Calu3 (cell line): ENCODE results near the gene TP53TG5. TPM values are rescaled to one million over a fixed set of nuclear protein-coding genes. Genes with fewer than 3 reads are reported as not detected.

Source experiments
- BruUV-seq: library from RNA; stranded (reverse); fragments of 400-500 nt; replicated peaks from 2 replicates; lab custom pipeline; 2021; lab: Mats Ljungman, UMichigan
- CTCF ChIA-PET: fragments of 300-600 bp; sonication (Branson Sonifier 250); formaldehyde crosslinking; loops from one replicate; lab custom pipeline; 2022; ENCODE audit warnings: antibody characterized with exemption; lab: Charles Lee
- DNase-seq: peaks from one replicate; pipeline ENCODE4 v3.0.0; 2022
- H3K27ac Mint-ChIP-seq: one replicate; pipeline ENCODE4 v1.8.0; 2022; ENCODE audit warnings: mixed read lengths; ENCODE audit not compliant: unreplicated experiment
- H3K27me3 Mint-ChIP-seq: one replicate; pipeline ENCODE4 v1.8.0; 2022; ENCODE audit warnings: mixed read lengths; ENCODE audit not compliant: unreplicated experiment
- H3K36me3 Mint-ChIP-seq: one replicate; pipeline ENCODE4 v1.8.0; 2022; ENCODE audit warnings: mild to moderate bottlenecking, moderate library complexity, mixed read lengths; ENCODE audit not compliant: insufficient read depth, unreplicated experiment
- H3K4me1 Mint-ChIP-seq: one replicate; pipeline ENCODE4 v1.8.0; 2022; ENCODE audit warnings: mild to moderate bottlenecking, low read depth, mixed read lengths; ENCODE audit not compliant: unreplicated experiment
- H3K4me3 Mint-ChIP-seq: one replicate; pipeline ENCODE4 v1.8.0; 2022; ENCODE audit warnings: mild to moderate bottlenecking, low read depth, moderate library complexity, mixed read lengths; ENCODE audit not compliant: unreplicated experiment
- H3K9me3 Mint-ChIP-seq: one replicate; pipeline ENCODE4 v1.8.0; 2022; ENCODE audit warnings: low read depth, mixed read lengths; ENCODE audit not compliant: unreplicated experiment
- CTCF ChIP-seq: fragments of 200-600 bp; IDR thresholded peaks from one replicate; pipeline ENCODE4 v1.8.0; 2022; ENCODE audit warnings: antibody characterized with exemption; ENCODE audit not compliant: unreplicated experiment
- intact Hi-C: fragments of 100-400 bp; cut with micrococcal nuclease; formaldehyde crosslinking; loops from one replicate; pipeline ENCODE4 v1.10.0; 2022; ENCODE audit not compliant: unreplicated experiment
- total RNA-seq: library from RNA; stranded (reverse); gene quantifications from 2 replicates; pipeline ENCODE4 v1.2.3, GENCODE V29; 2022

TP53TG5 gene
- total RNA-seq, 1 experiment from 2014 or later: 0.52 TPM

DNA sequence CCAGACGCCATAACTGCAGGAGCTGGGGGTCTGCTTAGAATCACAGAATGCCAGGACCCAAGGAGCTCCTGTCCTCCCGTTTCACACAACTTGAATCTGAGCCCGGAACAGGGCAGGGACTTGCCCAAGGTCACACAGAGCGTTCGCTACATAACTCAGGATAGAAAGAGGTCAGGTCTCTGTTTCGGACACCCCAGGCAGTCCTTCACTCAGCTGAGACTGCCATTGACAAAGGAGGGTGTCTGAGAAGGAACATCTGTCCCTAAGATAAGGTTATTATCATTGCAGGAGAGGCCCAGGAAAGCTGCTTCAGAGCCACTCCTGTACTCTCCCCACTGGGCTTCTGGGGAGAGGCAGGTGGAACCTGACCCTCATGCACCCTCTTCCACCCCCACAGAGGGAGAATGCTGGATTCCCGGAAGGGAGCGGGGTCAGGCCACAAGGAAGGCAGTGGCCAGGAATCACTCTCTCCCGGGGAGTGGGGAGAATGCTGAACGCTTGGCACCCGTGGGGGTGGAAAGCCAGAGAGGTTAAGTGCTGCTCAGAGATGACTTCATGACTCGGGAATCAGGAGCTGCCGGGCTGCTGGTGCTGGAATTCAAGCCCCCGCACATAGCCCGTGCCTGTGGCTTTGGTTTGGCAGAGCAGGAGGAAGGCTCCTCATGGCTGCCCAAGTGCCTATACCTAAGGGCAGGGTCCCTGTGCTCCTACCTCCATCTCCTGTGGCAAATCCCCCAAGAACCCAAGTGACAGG is 40.6 kb downstream of the TP53TG5 start:
- CTCF ChIA-PET: interaction anchor here (0.5 to 1.9 kb wide), 11 partner anchors 8 to 434 kb away, joined by 3 to 9 read pairs (median 4); partner anchors contain the start of genes PIGT and SYS1
- BruUV-seq: no TSS peak
- Mint-ChIP-seq H3K4me3 (peak overlapping the region; percentile 45), H3K4me1 (peaks cover 71% of the 10 kb centered on the region), H3K27me3 (no peaks in the 10 kb centered on the region), H3K27ac (peak overlapping the region; percentile 99), H3K9me3 (no peaks in the 10 kb centered on the region), H3K36me3 (peaks cover 90% of the 10 kb centered on the region)
- intact Hi-C loops: no loop called here
- no peak for TF ChIP-seq CTCF
- DNase-seq: peak; percentile 71

DNA sequence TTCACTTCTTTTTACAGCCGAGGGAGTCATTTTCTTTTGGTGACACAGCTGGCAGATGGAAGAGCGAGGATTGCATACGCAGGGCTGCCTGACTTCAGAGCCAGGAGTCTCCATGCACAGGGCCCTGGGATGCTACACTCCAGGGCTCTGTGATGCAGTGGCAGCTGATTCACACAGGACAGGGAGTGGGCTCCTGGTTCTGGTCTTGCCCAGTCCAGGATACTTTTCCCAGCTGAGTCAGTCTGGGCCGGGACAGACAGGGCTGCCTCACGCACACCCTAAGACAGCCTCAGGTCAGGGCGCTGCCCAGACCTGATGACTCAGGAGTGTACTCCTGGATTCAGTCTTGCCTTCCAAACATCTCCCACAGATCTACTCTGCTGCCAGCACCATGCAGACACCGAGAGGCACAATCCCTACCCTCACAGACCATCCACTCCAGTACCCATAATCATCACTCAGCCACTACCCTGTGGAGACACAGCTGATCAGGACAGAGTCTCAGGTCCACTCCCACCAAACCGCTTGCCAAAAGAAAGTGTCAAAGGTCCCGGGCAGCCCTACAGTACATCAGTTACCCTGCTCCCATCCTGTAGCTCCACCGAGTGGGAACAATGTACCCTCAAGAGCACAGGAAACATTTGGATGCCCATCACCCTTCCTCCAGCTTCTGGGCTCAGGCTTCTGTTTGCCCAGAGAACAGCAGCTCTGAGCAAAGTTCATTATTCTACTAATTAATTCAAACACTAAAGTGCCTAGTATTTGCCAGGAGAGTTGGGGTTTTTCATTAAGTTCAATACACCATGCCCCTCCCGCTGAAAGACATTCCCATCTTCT is 41.4 kb downstream of the TP53TG5 start:
- intact Hi-C loops: no loop called here
- Mint-ChIP-seq H3K9me3 (no peaks in the 10 kb centered on the region), H3K4me3 (peak overlapping the region; percentile 45), H3K4me1 (peaks cover 63% of the 10 kb centered on the region), H3K27me3 (no peaks in the 10 kb centered on the region), H3K27ac (peak overlapping the region; percentile 99), H3K36me3 (peaks cover 89% of the 10 kb centered on the region)
- CTCF ChIA-PET: interaction anchor here (0.5 to 1.9 kb wide), 10 partner anchors 9 to 820 kb away, joined by 3 to 9 read pairs (median 5); partner anchors contain the start of genes PIGT and SYS1
- no peak for DNase-seq
- TF ChIP-seq CTCF: no peak
- BruUV-seq: no TSS peak

DNA sequence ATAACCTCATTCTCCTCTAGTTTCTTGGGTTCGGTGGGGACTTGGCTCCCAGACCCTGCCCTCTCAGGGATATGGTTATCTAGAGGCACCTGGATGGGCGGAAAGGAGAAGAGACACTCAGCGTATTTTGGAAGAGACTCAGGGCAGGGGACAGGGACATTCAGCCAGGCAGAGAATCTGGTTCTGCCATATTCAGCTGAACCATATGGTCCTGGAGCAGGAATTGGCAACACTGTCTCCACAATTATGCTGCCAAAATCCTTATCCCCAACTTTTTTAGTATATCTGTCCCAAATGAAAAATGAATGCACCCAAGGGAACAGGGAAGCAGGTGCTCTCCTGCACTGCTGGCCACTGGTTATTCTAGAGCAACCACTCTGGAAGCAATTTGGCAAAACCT is 47.6 kb downstream of the TP53TG5 start:
- DNase-seq: no peak
- BruUV-seq: no TSS peak
- Mint-ChIP-seq H3K4me1 (peaks cover 25% of the 10 kb centered on the region), H3K4me3 (no peak overlapping the region), H3K27me3 (no peaks in the 10 kb centered on the region), H3K9me3 (no peaks in the 10 kb centered on the region), H3K27ac (peak overlapping the region; percentile 14), H3K36me3 (peaks cover 86% of the 10 kb centered on the region)
- intact Hi-C loops: no loop called here
- no peak for TF ChIP-seq CTCF
- CTCF ChIA-PET: no interaction called here

DNA sequence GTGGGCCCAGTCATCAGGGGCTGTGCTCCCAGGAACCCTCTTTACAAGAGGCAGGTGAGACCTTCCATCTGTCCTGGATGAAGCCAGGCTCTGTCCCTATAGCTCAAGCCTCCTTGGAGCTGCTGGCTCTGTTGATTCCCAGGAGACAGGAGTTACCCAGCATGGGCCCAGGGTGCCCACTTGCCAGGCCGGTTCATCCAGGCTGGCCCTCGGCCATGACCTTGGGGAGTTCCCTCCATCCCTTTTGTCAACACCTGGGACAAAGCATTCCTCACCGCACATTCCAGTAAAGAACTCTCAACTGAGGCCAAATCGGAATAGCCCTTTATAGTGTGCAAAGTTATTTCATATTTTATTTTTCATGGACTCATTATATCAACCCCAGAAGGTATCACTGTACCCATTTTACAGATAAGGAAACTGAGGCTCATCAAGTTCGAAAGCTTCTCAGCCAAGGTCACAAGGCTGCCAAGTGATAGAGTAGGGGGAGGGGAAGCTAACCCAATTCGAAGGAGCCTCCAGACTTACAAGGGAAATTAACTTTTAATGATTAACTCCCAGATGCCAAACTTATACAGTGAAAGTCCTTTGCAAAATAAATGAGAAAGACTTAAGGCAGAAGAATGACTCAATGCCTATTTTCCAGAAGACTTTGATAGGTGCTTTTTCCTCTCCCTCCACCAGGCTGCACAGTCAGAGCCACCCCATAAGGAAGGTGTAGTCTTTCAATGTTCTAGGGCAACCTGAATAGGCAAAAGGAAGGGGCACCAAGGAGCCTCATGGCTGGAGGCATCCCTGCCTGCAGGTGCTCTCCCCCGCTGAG is 48.4 kb downstream of the TP53TG5 start:
- TF ChIP-seq CTCF: no peak
- Mint-ChIP-seq H3K36me3 (peaks cover 86% of the 10 kb centered on the region), H3K4me3 (no peak overlapping the region), H3K27ac (peak overlapping the region; percentile 19), H3K9me3 (no peaks in the 10 kb centered on the region), H3K27me3 (no peaks in the 10 kb centered on the region), H3K4me1 (peaks cover 25% of the 10 kb centered on the region)
- intact Hi-C loops: no loop called here
- DNase-seq: peak; percentile 76
- CTCF ChIA-PET: interaction anchor here (1.0 kb wide), 1 partner anchor 44 kb away, joined by 3 read pairs; no protein-coding TSS in a partner anchor
- no TSS peak for BruUV-seq
